ENCODE data around the gene HDAC4.
"Not testable (repeated sequence)": the region's sequence is repeated elsewhere in the genome, so short reads cannot be mapped to it uniquely, and the experiment has no call there.

Gene HDAC4

GRCh38 chr2:239400596-239401066 lies at the start of gene HDAC4:
HDAC4 (minus strand) TSS chr2:239401020; CDS start chr2:239352699, 48,321 bp downstream.
- DNase-seq (ENCODE audit: low read depth): no peak

- DNase-seq (ENCODE audit: low read depth): not testable (repeated sequence)
Observed at GRCh38 chr2:239449468-239449867, 48.6 kb upstream of the HDAC4 start.

DNA sequence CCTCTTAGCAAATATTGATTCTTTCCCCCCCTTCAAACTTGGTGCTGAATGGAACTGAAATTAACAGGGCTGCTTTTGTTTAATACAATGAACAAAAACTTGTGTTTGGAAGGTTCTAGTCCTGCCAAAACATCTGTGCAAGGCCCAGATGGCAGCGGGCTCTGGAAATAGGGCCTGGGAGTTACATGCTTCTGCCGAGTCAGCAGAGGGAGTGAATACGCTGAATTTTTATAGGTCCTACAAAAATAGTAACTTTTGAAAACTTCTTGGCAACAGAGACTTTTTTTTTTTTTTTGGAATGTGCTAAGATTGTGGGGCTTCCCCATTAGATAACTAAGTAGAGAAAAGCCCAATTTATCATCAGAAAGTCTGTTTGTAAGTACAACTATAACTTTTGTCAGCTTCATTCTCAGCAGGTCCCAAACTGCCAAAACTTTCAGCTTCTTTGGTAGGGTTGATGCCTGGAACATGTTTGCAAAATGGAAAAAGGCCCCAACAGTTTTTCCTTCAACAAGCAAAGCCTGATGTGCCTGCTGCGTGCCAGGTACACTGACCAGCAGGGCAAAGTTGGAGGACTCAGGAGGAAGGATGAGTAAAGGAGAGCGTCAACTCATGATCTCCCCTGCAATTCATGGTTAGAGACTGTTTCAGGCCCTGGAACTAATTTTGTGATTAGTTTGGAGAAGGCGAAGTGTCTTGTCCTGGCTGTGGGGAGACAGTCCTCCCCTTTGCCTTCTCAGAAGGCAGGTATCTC lies 45.1 kb upstream of the HDAC4 start:
- DNase-seq (ENCODE audit: low read depth): no peak

- DNase-seq (ENCODE audit: low read depth): no peak
Observed at GRCh38 chr2:239444626-239445577, 44.1 kb upstream of the HDAC4 start.

DNA sequence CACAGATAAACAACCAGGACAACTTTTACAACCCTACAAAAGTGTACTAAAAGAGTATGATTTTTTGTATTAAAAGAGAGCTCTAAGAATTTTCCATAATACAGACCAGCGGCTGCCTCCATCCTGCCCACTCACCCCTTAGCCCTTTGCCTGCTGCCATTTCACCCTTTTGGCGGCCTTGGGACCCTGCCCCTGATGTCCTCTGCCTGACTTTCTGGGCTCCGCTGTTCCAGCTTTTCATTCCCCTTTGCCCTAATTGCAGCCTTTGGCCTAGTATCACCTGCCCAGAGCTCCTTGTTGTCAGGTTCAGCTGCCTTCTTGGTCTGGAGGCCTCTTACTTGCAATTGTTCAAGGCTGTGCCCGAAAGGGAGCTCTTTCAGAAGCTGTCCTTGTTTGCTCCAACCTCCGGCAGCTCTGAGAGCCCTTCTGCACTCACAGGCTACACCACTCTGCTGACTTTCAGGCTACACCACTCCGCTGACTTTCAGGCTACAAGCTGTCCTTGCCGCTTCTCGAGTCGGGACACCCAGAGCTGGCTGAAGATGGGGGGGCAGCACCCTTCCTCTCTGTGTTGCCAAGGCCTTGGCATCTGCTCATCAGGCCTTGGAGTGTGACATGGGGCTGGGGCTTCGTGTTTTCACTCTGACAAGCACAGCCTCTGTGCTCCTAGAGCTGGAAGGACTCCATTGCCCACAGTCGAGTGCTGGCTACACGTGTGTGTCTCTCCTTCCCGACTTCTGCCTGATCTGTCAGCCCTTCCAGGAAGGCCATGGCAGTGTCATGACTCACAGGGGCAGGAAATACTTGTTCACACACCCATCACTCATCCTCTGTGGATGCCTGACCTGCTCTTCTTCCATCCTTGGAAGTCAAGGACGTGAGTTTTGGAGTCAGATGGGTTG lies 43.1 kb upstream of the HDAC4 start:
- DNase-seq (ENCODE audit: low read depth): no peak

- DNase-seq (ENCODE audit: low read depth): no peak
Observed at GRCh38 chr2:239443102-239443620, 42.3 kb upstream of the HDAC4 start.

- DNase-seq (ENCODE audit: low read depth): no peak
Observed at GRCh38 chr2:239442192-239442591, 41.4 kb upstream of the HDAC4 start.

DNA sequence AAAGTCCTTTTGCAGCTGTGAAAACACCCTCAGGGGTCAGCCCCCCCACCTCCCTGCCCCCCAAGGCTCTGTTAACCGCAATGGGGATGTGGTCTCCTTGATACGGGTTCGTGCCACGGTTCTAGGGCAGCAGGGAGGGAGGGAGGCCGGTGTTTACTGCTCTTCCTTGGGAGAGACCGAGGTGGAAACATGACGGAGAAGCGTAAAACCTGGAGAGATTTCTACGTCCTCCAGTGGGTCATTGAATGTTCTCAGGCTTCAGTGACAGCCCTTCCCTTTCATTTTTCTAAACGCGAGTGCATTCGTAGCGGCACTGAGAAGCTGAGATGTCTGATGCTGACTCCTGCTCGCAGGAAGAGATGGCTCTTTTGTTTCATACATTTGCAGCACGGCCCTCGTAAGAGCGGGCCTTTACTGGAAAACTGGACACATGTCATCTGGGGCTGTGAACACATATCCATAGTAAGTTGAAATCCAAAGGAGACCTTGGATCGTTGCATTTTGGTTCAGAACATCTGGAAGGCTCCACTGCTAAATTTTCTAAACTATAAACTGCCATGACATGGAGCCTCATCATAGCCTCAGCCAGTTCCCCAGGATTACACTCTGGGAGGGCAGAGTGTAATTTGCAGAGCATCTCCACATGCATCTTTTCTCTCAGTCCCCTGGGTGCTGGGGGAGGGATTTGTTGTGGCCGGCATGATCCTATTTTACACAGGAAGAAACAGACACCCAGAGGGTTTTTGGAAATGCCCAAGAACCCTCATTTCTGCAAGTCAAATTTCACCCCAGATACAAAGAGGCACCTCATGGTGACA lies 40.6 kb upstream of the HDAC4 start:
- no peak for DNase-seq (ENCODE audit: low read depth)

DNA sequence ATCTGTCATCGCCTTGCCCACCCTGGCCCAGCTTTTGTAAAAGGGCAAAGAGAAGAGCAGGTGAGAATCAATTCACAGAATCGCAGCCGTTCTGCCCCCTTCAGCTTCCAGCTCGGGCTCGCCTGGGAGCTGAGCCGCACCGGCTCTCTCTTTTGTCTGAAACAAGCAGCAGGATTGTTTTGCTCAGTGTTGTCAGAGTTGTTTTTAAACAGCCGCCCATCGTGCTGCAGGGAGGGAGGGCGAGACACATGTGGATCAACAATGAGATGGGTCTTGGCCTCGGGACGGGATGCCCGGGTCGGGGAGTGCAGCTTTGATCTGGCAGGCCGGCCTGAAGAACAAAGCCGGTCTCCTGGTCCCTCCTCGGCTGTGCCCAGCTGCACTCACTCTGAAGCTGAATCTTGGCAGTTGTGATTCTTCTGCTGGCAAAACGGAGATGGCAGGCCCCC lies 39.7 kb upstream of the HDAC4 start:
- DNase-seq (ENCODE audit: low read depth): no peak

GRCh38 chr2:239439754-239440315 lies 39.0 kb upstream of the HDAC4 start:
- DNase-seq (ENCODE audit: low read depth): no peak

- no peak for DNase-seq (ENCODE audit: low read depth)
Observed at GRCh38 chr2:239438995-239439753, 38.4 kb upstream of the HDAC4 start.

GRCh38 chr2:239438368-239438767 lies 37.5 kb upstream of the HDAC4 start:
- no peak for DNase-seq (ENCODE audit: low read depth)

- no peak for DNase-seq (ENCODE audit: low read depth)
Observed at GRCh38 chr2:239436669-239437335, 36.0 kb upstream of the HDAC4 start.

GRCh38 chr2:239436076-239436475 lies 35.3 kb upstream of the HDAC4 start:
- DNase-seq (ENCODE audit: low read depth): no peak

DNA sequence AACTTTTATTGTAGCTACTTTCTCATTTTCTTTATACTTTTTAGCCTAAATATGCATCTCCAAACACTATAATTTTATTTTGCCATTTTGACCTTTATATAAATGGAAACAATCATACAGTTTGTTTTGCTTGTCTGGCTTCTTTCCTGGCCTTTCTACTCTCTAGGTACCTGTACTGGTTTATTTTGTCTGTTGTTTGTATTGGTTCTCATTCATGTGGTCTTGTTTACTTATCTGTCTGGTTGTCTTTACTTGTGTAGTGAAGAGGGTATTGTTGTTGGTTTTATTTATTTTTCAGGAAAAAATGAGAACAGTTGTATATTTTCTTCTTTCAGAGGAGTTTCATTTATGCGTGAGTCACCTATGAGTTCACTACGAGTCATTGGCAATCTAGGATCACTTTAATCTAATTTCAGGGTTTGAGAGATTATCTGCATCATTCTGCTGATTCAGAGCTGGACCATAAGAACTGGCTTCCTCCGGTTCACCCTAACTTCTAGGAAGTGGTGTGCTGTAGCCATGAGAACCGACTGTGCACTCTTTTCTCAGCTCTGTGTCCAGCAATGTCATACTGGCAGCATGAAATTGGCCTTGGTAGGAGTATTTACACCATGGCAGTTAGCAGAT lies 33.1 kb upstream of the HDAC4 start:
- no peak for DNase-seq (ENCODE audit: low read depth)

- no peak for DNase-seq (ENCODE audit: low read depth)
Observed at GRCh38 chr2:239432174-239432573, 31.4 kb upstream of the HDAC4 start.

GRCh38 chr2:239431536-239431935 lies 30.7 kb upstream of the HDAC4 start:
- no peak for DNase-seq (ENCODE audit: low read depth)
